Stimulated activated CD8-positive, alpha-beta memory T cell treated with anti-CD3 and anti-CD28 coated beads, Interleukin-15, amount 100 ng/mL, for 4 hours (primary cell): ENCODE results near the gene IMPG1.

ENCODE experiments used
- DNase-seq, 2 donors: peaks; one replicate each; pipeline ENCODE4 v3.0.0-alpha.2; 2020; ENCODE audit warnings: low read depth in 2 of 2

IMPG1 gene

GRCh38 chr6:76072562-76072961 lies at the start of gene IMPG1:
Gene IMPG1 (minus strand): TSS chr6:76072662. CDS start chr6:76072488, 174 bp downstream.
- DNase-seq: no peak

- no peak for DNase-seq
These were observed 47.8 kb upstream of the IMPG1 start for GRCh38 chr6:76120302-76120701.

- DNase-seq: no peak
These were observed 819 bp upstream of the IMPG1 start for GRCh38 chr6:76073281-76073680.

- DNase-seq: no peak
These were observed 15.0 kb downstream of the IMPG1 start for GRCh38 chr6:76057469-76057868.

GRCh38 chr6:76052314-76052713 lies 20.1 kb downstream of the IMPG1 start:
- no peak for DNase-seq

- DNase-seq: no peak
These were observed 28.8 kb downstream of the IMPG1 start for GRCh38 chr6:76043690-76044089.

- no peak for DNase-seq
These were observed 36.7 kb downstream of the IMPG1 start for GRCh38 chr6:76035713-76036112.

- DNase-seq: no peak
These were observed 46.4 kb downstream of the IMPG1 start for GRCh38 chr6:76026101-76026500.

- DNase-seq: no peak
These were observed 57.6 kb downstream of the IMPG1 start for GRCh38 chr6:76014626-76015530.

- no peak for DNase-seq
These were observed 68.3 kb downstream of the IMPG1 start for GRCh38 chr6:76004202-76004601.

GRCh38 chr6:76003686-76004085 lies 68.8 kb downstream of the IMPG1 start:
- DNase-seq: no peak

GRCh38 chr6:76003113-76003512 lies 69.3 kb downstream of the IMPG1 start:
- DNase-seq: no peak

GRCh38 chr6:76000629-76001028 lies 71.8 kb downstream of the IMPG1 start:
- no peak for DNase-seq

GRCh38 chr6:75997696-75998095 lies 74.8 kb downstream of the IMPG1 start:
- no peak for DNase-seq

- DNase-seq: no peak
These were observed 79.0 kb downstream of the IMPG1 start for GRCh38 chr6:75993236-75994162.

- DNase-seq: no peak
These were observed 80.5 kb downstream of the IMPG1 start for GRCh38 chr6:75991941-75992340.

- no peak for DNase-seq
These were observed 85.5 kb downstream of the IMPG1 start for GRCh38 chr6:75986935-75987334.

GRCh38 chr6:75975904-75976303 lies 96.6 kb downstream of the IMPG1 start:
- no peak for DNase-seq

- DNase-seq: no peak
These were observed 102.4 kb downstream of the IMPG1 start for GRCh38 chr6:75970093-75970492.

GRCh38 chr6:75968143-75968542 lies 104.3 kb downstream of the IMPG1 start:
- DNase-seq: no peak

- no peak for DNase-seq
These were observed 108.9 kb downstream of the IMPG1 start for GRCh38 chr6:75963569-75963968.

- DNase-seq: no peak
These were observed 120.3 kb downstream of the IMPG1 start for GRCh38 chr6:75952128-75952527.

- DNase-seq: no peak
These were observed 124.5 kb downstream of the IMPG1 start for GRCh38 chr6:75947935-75948334.
